Loucy (cell line): ENCODE data around the gene PEMT.

ENCODE experiments used
- H2AFZ ChIP-seq: fragments of 200-600 bp; sonication (generic); 2 replicates; pipeline ENCODE4 v1.6.0; 2016; ENCODE audit warnings: antibody characterized with exemption, mild to moderate bottlenecking, low read length, moderate library complexity
- H3F3A ChIP-seq: fragments of 200-600 bp; 2 replicates; pipeline ENCODE4 v1.6.0; 2016; ENCODE audit warnings: antibody characterized with exemption, low read depth, mild to moderate bottlenecking
- H3K27me3 ChIP-seq: fragments of 200-600 bp; sonication (generic); 2 replicates; pipeline ENCODE4 v1.6.1; 2014; ENCODE audit warnings: low read length, mild to moderate bottlenecking; ENCODE audit not compliant: insufficient read depth, poor library complexity, severe bottlenecking
- H3K36me3 ChIP-seq: fragments of 200-600 bp; sonication (generic); 2 replicates; pipeline ENCODE4 v1.6.1; 2016; ENCODE audit warnings: low read length; ENCODE audit not compliant: insufficient read depth
- H3K4me1 ChIP-seq: fragments of 200-600 bp; sonication (generic); 2 replicates; pipeline ENCODE4 v1.5.1; 2014; ENCODE audit warnings: low read length, mild to moderate bottlenecking; ENCODE audit not compliant: insufficient read depth, poor library complexity, severe bottlenecking
- H3K4me2 ChIP-seq: fragments of 200-600 bp; sonication (generic); 2 replicates; pipeline ENCODE4 v1.6.0; 2014; ENCODE audit warnings: antibody characterized with exemption, low read length, low read depth, mild to moderate bottlenecking; ENCODE audit not compliant: poor library complexity, severe bottlenecking
- H3K4me3 ChIP-seq: fragments of 200-600 bp; sonication (generic); 2 replicates; pipeline ENCODE4 v1.5.1; 2014; ENCODE audit warnings: low read length, mild to moderate bottlenecking, mixed read lengths; ENCODE audit not compliant: poor library complexity, severe bottlenecking
- H3K79me2 ChIP-seq: fragments of 200-600 bp; sonication (generic); 2 replicates; pipeline ENCODE4 v1.6.1; 2014; ENCODE audit warnings: low read length; ENCODE audit not compliant: insufficient read depth
- H3K9ac ChIP-seq: fragments of 200-600 bp; sonication (generic); 2 replicates; pipeline ENCODE4 v1.6.0; 2014; ENCODE audit warnings: mild to moderate bottlenecking, low read depth, low read length, moderate library complexity; ENCODE audit not compliant: poor library complexity, severe bottlenecking
- H3K9me2 ChIP-seq: fragments of 200-600 bp; sonication (generic); replicated peaks from 2 replicates; pipeline ENCODE4 v1.6.1; 2016; ENCODE audit warnings: low read depth, low read length, mixed read lengths
- H3K9me3 ChIP-seq: fragments of 200-600 bp; sonication (generic); 2 replicates; pipeline ENCODE4 v1.6.1; 2014; ENCODE audit warnings: mild to moderate bottlenecking, antibody characterized with exemption, low read length, low read depth; ENCODE audit not compliant: insufficient read depth
- H4K20me1 ChIP-seq: fragments of 200-600 bp; sonication (generic); 2 replicates; pipeline ENCODE4 v1.6.0; 2014; ENCODE audit warnings: antibody characterized with exemption, low read length, mild to moderate bottlenecking; ENCODE audit not compliant: insufficient read depth, poor library complexity, severe bottlenecking
- EZH2phosphoT487 ChIP-seq: fragments of 200-600 bp; IDR thresholded peaks from 2 replicates; pipeline ENCODE4 v1.6.1; 2018; ENCODE audit warnings: antibody characterized with exemption, mild to moderate bottlenecking, moderate library complexity, borderline replicate concordance
- TF ChIP-seq, protein P1 (sequence below): fragments of 200-600 bp; sonication (generic); conservative IDR thresholded peaks from 2 replicates; pipeline ENCODE4 v1.5.1; 2014; ENCODE audit warnings: mild to moderate bottlenecking, antibody characterized with exemption, low read length

PEMT gene

DNA sequence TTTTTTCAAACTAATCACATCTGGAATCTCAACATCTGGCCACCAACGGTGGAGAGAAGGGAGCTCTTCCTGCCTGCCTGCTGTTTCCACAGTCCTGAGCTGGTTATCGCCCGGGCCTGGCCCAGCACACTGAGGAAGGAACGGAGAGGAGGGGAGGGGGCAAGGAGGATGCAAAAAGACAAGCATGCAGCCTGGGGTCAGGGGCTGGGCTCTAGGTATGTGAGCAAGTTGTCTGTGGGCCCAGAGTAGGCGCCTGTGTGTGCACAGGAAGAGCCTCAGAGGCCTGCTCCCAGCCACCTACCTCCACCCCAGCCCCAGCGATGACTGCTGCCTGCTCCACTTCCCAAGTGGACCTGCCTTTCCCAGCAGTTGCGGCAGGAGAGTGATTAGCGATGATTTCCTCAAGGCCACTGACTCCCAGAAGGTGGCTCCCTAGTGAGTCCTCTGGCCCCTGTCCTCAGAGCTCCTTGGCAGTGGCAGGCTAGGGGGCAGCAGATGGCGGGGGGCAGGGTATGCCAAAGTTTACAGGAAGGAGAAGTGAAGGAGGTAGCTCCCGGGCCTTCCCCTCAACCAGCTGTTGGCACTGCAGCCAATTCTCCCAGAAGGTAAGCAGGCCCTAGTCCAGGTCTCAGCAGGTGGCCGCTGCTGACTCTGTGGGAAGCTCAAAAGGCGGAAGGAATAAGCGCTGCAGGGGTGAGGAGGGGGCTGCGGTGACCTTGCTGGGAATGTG lies 68.3 kb downstream of the PEMT start:
- no peaks in the 10 kb centered on the region for H3K36me3 ChIP-seq
- no peaks in the 10 kb centered on the region for H3K4me1 ChIP-seq
- TF ChIP-seq, protein P1, sequence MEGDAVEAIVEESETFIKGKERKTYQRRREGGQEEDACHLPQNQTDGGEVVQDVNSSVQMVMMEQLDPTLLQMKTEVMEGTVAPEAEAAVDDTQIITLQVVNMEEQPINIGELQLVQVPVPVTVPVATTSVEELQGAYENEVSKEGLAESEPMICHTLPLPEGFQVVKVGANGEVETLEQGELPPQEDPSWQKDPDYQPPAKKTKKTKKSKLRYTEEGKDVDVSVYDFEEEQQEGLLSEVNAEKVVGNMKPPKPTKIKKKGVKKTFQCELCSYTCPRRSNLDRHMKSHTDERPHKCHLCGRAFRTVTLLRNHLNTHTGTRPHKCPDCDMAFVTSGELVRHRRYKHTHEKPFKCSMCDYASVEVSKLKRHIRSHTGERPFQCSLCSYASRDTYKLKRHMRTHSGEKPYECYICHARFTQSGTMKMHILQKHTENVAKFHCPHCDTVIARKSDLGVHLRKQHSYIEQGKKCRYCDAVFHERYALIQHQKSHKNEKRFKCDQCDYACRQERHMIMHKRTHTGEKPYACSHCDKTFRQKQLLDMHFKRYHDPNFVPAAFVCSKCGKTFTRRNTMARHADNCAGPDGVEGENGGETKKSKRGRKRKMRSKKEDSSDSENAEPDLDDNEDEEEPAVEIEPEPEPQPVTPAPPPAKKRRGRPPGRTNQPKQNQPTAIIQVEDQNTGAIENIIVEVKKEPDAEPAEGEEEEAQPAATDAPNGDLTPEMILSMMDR, result no peak
- no peak for TF ChIP-seq EZH2phosphoT487
- no peak overlapping the region for H3K4me3 ChIP-seq
- no peaks in the 10 kb centered on the region for H3K9me2 ChIP-seq
- H3K9ac ChIP-seq, result no peak overlapping the region
- no peaks in the 10 kb centered on the region for H3K79me2 ChIP-seq
- H3K9me3 ChIP-seq, result no peaks in the 10 kb centered on the region
- H3K27me3 ChIP-seq, result no peaks in the 10 kb centered on the region
- no peaks in the 10 kb centered on the region for H3F3A ChIP-seq
- H2AFZ ChIP-seq, result no peak overlapping the region
- no peaks in the 10 kb centered on the region for H4K20me1 ChIP-seq
- no peak overlapping the region for H3K4me2 ChIP-seq

DNA sequence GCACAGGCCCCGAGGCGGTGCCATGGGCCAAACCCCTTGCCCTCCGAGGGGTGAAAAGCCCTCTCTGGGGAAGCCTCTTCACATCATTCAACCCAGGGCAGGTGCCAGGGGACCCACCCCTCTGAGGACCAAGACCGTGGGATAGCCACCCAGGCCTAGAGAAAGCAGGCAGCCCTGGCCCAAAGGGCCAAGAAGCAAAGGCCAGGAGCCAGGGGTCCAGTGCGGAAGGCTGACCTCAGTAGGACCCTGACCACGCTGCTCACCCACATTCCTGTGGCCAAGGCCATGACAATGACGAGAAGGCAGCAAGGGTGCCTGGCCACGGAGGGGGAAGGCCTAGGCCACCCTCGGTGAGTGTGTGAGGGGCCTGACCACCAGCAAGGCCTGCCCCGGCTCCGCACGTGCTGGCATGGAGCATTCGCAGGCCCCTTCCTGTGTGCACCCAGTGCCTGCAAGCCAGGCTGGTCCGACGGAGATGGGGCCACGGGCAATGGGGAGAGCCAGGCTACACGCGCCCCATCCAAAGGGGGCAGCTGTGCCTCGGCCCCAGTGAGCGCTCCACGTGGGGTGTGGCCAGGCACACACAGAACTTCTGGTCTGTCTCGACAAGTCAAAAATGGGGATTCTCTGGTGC lies 70.8 kb downstream of the PEMT start:
- no peaks in the 10 kb centered on the region for H3K9me2 ChIP-seq
- no peak overlapping the region for H2AFZ ChIP-seq
- no peak overlapping the region for H3K4me2 ChIP-seq
- H3K79me2 ChIP-seq, result no peaks in the 10 kb centered on the region
- H4K20me1 ChIP-seq, result no peaks in the 10 kb centered on the region
- no peaks in the 10 kb centered on the region for H3K27me3 ChIP-seq
- H3K4me3 ChIP-seq, result no peak overlapping the region
- H3K9me3 ChIP-seq, result no peaks in the 10 kb centered on the region
- H3K9ac ChIP-seq, result no peak overlapping the region
- H3K36me3 ChIP-seq, result no peaks in the 10 kb centered on the region
- H3F3A ChIP-seq, result no peaks in the 10 kb centered on the region
- TF ChIP-seq, protein P1, result no peak
- TF ChIP-seq EZH2phosphoT487, result no peak
- no peaks in the 10 kb centered on the region for H3K4me1 ChIP-seq

DNA sequence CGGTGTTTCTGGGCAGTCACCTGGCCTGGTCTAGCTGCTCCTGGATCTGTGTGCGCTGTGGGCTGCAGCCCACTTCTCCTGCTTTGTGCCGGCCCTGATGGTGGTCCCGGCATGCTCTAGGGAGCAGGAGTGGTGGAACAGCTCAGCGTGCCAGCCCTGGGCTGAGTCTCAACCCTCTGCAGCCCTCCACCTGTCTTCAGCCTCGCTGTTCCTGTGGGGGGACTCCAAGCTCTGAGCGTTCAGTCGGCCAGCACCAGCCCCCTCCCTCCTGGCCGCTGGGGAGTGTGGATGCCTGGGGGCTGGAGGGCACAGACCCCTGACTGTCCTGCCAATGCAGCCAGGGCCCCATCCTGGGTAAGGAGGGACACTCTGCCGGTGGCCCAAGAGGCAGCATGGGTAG lies 71.6 kb downstream of the PEMT start:
- H4K20me1 ChIP-seq, result no peaks in the 10 kb centered on the region
- TF ChIP-seq, protein P1, result no peak
- no peak for TF ChIP-seq EZH2phosphoT487
- H3K9me3 ChIP-seq, result no peaks in the 10 kb centered on the region
- H3K9me2 ChIP-seq, result no peaks in the 10 kb centered on the region
- H3K27me3 ChIP-seq, result no peaks in the 10 kb centered on the region
- no peak overlapping the region for H2AFZ ChIP-seq
- H3K79me2 ChIP-seq, result no peaks in the 10 kb centered on the region
- H3K4me2 ChIP-seq, result no peak overlapping the region
- H3K9ac ChIP-seq, result no peak overlapping the region
- no peaks in the 10 kb centered on the region for H3F3A ChIP-seq
- H3K36me3 ChIP-seq, result no peaks in the 10 kb centered on the region
- H3K4me3 ChIP-seq, result no peak overlapping the region
- no peaks in the 10 kb centered on the region for H3K4me1 ChIP-seq
